Thoracic aorta (tissue), 2 donors: ENCODE data around the gene SAE1. TPM values are rescaled to one million over a fixed set of nuclear protein-coding genes. Genes with fewer than 3 reads are reported as not detected.

Experiments
- ATAC-seq: fragments of 150-250 bp; one replicate; pipeline ENCODE4 v1.8.0; 2017; ENCODE audit warnings: low read depth; ENCODE audit not compliant: insufficient number of reproducible peaks, low FRiP score
- DNase-seq: peaks from one replicate; pipeline ENCODE4 v3.0.0-alpha.2; 2020; ENCODE audit warnings: low spot score
- H3K27ac ChIP-seq, 2 donors: fragments of 200-600 bp; sonication (generic); 1 replicate in 1 of 2; 2 replicates in 1 of 2; pipeline ENCODE4 v1.5.1; 2016; ENCODE audit warnings: mild to moderate bottlenecking in 2 of 2, moderate library complexity in 2 of 2
- H3K27me3 ChIP-seq: fragments of 200-600 bp; sonication (generic); replicated peaks from 2 replicates; pipeline ENCODE4 v1.6.0; 2016; ENCODE audit warnings: mild to moderate bottlenecking; ENCODE audit not compliant: insufficient read depth
- H3K36me3 ChIP-seq: fragments of 200-600 bp; sonication (generic); one replicate; pipeline ENCODE4 v1.5.1; 2016
- H3K4me1 ChIP-seq, 2 donors: fragments of 200-600 bp; sonication (generic); 1 replicate in 1 of 2; 2 replicates in 1 of 2; pipeline versions ENCODE4 v1.5.1 to v1.6.0; 2016; ENCODE audit warnings: low read depth in 2 of 2, mild to moderate bottlenecking in 1 of 2; ENCODE audit not compliant: control insufficient read depth in 1 of 2
- H3K4me3 ChIP-seq: fragments of 200-600 bp; sonication (generic); 2 replicates; pipeline ENCODE4 v1.5.1; 2016; ENCODE audit warnings: mild to moderate bottlenecking
- H3K9me3 ChIP-seq: fragments of 200-600 bp; sonication (generic); 2 replicates; pipeline ENCODE4 v1.5.1; 2016
- total RNA-seq, 2 donors: library from RNA; depleted of rRNA; stranded (reverse); fragments of >200 nt; gene quantifications; one replicate each; pipeline versions ENCODE4 v1.1.0 to v1.2.3, GENCODE V29; 2016
- TF ChIP-seq, protein P1 (sequence below): fragments of 200-600 bp; sonication (generic); IDR thresholded peaks from one replicate; pipeline ENCODE4 v1.5.1; 2019; ENCODE audit warnings: antibody characterized with exemption

The SAE1 gene
- total RNA-seq, 2 donors from 2014 or later = 39.3 to 50.8 TPM

- no peaks in the 10 kb centered on the region for H3K9me3 ChIP-seq
- TF ChIP-seq, protein P1, sequence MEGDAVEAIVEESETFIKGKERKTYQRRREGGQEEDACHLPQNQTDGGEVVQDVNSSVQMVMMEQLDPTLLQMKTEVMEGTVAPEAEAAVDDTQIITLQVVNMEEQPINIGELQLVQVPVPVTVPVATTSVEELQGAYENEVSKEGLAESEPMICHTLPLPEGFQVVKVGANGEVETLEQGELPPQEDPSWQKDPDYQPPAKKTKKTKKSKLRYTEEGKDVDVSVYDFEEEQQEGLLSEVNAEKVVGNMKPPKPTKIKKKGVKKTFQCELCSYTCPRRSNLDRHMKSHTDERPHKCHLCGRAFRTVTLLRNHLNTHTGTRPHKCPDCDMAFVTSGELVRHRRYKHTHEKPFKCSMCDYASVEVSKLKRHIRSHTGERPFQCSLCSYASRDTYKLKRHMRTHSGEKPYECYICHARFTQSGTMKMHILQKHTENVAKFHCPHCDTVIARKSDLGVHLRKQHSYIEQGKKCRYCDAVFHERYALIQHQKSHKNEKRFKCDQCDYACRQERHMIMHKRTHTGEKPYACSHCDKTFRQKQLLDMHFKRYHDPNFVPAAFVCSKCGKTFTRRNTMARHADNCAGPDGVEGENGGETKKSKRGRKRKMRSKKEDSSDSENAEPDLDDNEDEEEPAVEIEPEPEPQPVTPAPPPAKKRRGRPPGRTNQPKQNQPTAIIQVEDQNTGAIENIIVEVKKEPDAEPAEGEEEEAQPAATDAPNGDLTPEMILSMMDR = no peak
- ATAC-seq (no peak), DNase-seq (no peak)
- no peak overlapping the region for H3K27ac ChIP-seq
- peaks cover 23% of the 10 kb centered on the region for H3K36me3 ChIP-seq
- no peak overlapping the region for H3K4me3 ChIP-seq
- H3K4me1 ChIP-seq = peaks cover 0 to 3% of the 10 kb centered on the region in 2 donors
- no peaks in the 10 kb centered on the region for H3K27me3 ChIP-seq
These were observed 21.0 kb downstream of the SAE1 start for GRCh38 chr19:47151627-47152026.

DNA sequence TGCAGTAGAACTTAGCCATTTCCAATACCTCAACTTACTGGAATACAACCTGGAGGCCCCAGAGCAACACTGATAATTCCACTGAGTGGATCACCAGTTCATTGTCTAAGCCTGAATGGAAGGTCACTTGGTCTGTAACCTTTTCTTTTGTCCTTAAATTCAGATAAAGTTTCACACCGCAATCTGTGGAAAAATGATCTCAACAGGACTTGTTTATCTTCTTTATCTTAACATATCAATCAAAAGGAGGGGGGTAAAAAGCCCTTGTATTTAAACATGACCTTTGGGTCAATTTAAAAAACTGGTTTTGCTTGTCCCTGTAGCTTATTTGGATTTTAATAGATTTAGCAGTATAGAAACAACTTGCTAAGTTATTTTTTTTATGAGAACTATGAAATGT is 21.6 kb downstream of the SAE1 start:
- ATAC-seq = no peak
- Histone ChIP-seq H3K27ac (no peak overlapping the region), H3K27me3 (no peaks in the 10 kb centered on the region), H3K9me3 (no peaks in the 10 kb centered on the region), H3K4me1 (peaks cover 1 to 9% of the 10 kb centered on the region in 2 donors), H3K36me3 (peaks cover 21% of the 10 kb centered on the region), H3K4me3 (no peak overlapping the region)
- no peak for DNase-seq
- TF ChIP-seq, protein P1 = no peak

DNA sequence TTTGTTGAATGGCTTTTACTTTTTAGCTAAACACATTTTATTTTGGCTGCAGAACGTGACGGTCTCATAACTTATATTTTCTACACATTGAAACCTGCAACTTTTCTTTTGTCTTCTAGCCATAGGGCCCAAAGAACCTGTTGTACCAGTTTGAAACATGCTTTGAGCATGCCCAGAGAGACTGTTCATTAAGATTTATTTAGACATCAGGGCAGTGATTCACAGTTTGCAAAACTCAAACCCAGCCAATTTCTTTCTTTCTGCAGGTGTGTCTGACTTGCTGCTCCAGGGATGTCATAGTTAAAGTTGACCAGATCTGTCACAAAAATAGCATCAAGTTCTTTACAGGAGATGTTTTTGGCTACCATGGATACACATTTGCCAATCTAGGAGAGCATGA is 22.0 kb downstream of the SAE1 start:
- H3K4me1 ChIP-seq = peaks cover 5 to 14% of the 10 kb centered on the region in 2 donors
- no peaks in the 10 kb centered on the region for H3K9me3 ChIP-seq
- H3K4me3 ChIP-seq = no peak overlapping the region
- DNase-seq (no peak), ATAC-seq (no peak)
- H3K36me3 ChIP-seq = peaks cover 21% of the 10 kb centered on the region
- TF ChIP-seq, protein P1 = no peak
- no peak overlapping the region for H3K27ac ChIP-seq
- H3K27me3 ChIP-seq = no peaks in the 10 kb centered on the region

GRCh38 chr19:47153266-47153665 is 22.6 kb downstream of the SAE1 start:
- Histone ChIP-seq H3K27me3 (no peaks in the 10 kb centered on the region), H3K9me3 (no peaks in the 10 kb centered on the region), H3K4me3 (no peak overlapping the region), H3K36me3 (peaks cover 21% of the 10 kb centered on the region), H3K27ac (no peak overlapping the region), H3K4me1 (peaks cover 12 to 20% of the 10 kb centered on the region in 2 donors)
- ATAC-seq (no peak), DNase-seq (no peak)
- TF ChIP-seq, protein P1 = no peak

DNA sequence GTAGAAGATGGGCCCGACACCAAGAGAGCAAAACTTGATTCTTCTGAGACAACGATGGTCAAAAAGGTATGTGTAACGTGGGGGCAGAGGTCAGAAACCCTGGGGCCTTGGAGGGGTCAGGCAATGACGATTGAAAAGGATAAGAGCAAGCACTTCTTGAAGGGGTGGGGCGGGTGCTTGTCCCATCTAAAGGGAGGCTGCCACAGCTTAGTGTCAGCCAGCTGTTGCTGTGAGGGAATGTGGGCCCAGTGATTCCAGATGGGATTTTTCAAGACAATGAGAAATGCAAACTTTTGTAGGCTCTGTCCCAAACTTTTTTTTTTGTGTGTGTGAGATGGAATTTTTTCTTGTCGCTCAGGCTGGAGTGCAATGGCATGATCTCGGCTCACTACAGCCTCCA is 24.5 kb downstream of the SAE1 start:
- DNase-seq = no peak
- H3K27ac ChIP-seq = no peak overlapping the region
- TF ChIP-seq, protein P1 = no peak
- no peak overlapping the region for H3K4me3 ChIP-seq
- no peak for ATAC-seq
- no peaks in the 10 kb centered on the region for H3K9me3 ChIP-seq
- H3K4me1 ChIP-seq = peaks cover 26 to 36% of the 10 kb centered on the region in 2 donors
- H3K27me3 ChIP-seq = no peaks in the 10 kb centered on the region
- H3K36me3 ChIP-seq = peaks cover 20% of the 10 kb centered on the region
